ENCODE measurements around the gene EFR3B. TPM values are rescaled to one million over a fixed set of nuclear protein-coding genes. Genes with fewer than 3 reads are reported as not detected.

Gene EFR3B
- polyA plus RNA-seq, 1 experiment, result 0.09 TPM

- DNase-seq (ENCODE audit: low read depth, low spot score), result no peak
- Histone ChIP-seq H3K27me3 (ENCODE audit: control insufficient read depth, insufficient read depth, low read length) (no peaks in the 10 kb centered on the region), H3K4me3 (ENCODE audit: low read depth, low read length) (no peak overlapping the region), H3K9me3 (ENCODE audit: control insufficient read depth, insufficient read depth, low read length) (no peaks in the 10 kb centered on the region), H3K27ac (ENCODE audit: low read depth, low read length) (no peak overlapping the region)
- POLR2A ChIA-PET, result no interaction called here
- CTCF ChIA-PET, result interaction anchor here (1.5 to 2.8 kb wide), 2 partner anchors 10 to 12 kb away, joined by 6 to 9 read pairs; no protein-coding TSS in a partner anchor
- TF ChIP-seq, protein P1, sequence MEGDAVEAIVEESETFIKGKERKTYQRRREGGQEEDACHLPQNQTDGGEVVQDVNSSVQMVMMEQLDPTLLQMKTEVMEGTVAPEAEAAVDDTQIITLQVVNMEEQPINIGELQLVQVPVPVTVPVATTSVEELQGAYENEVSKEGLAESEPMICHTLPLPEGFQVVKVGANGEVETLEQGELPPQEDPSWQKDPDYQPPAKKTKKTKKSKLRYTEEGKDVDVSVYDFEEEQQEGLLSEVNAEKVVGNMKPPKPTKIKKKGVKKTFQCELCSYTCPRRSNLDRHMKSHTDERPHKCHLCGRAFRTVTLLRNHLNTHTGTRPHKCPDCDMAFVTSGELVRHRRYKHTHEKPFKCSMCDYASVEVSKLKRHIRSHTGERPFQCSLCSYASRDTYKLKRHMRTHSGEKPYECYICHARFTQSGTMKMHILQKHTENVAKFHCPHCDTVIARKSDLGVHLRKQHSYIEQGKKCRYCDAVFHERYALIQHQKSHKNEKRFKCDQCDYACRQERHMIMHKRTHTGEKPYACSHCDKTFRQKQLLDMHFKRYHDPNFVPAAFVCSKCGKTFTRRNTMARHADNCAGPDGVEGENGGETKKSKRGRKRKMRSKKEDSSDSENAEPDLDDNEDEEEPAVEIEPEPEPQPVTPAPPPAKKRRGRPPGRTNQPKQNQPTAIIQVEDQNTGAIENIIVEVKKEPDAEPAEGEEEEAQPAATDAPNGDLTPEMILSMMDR (IDR thresholded peaks at IDR 0.05; ENCODE audit: low read depth, low read length), result no peak
These were observed 165.2 kb downstream of the EFR3B start for GRCh38 chr2:25207078-25207545.

Small RNAs within 50 kb of the gene (small RNA-seq; reads per million reads assigned to genes)
- gene RF00019 (ENCODE audit: insufficient read length, low read depth), result not detected
- gene RN7SL856P (ENCODE audit: insufficient read length, low read depth), result not detected

Other genes starting within 250 kb of the EFR3B start
- 42.5 and 51.5 TPM in 2 replicates for gene PTRHD1, start 248.7 kb upstream of the EFR3B start, polyA plus RNA-seq (2011; rRNA removed)
- 12.1 and 15.7 TPM in 2 replicates for gene CENPO, start 248.7 kb upstream of the EFR3B start, polyA plus RNA-seq (2011; rRNA removed)
- 29.6 and 41.1 TPM in 2 replicates for gene ADCY3, start 121.8 kb upstream of the EFR3B start, polyA plus RNA-seq (2011; rRNA removed)
- 3.5 and 4.1 TPM in 2 replicates for gene DNAJC27, start 70.1 kb upstream of the EFR3B start, polyA plus RNA-seq (2011; rRNA removed)
- not detected in 2 replicates for gene POMC, start 126.5 kb downstream of the EFR3B start, polyA plus RNA-seq (2011; rRNA removed)

All from AG04450 (cell line).